ENCODE measurements around the gene NANP. TPM values are rescaled to one million over a fixed set of nuclear protein-coding genes. Genes with fewer than 3 reads are reported as not detected.
A peak's percentile ranks its signal among the peaks of the same experiment; 100 is the strongest.
"Not testable (repeated sequence)": the region's sequence is repeated elsewhere in the genome, so short reads cannot be mapped to it uniquely, and the experiment has no call there.

Gene NANP
- total and polyA plus RNA-seq, 2 donors = 2.9 to 3.7 TPM

GRCh38 chr20:25601659-25602058 is 22.2 kb downstream of the NANP start:
- WGBS = 70% methylated on average over 2 of the region's 2 CpGs
- no peaks in the 10 kb centered on the region for H3K4me1 ChIP-seq (ENCODE audit: control insufficient read depth in 2 of 2, insufficient read depth in 2 of 2, low read length in 2 of 2)
- no peak overlapping the region for H3K27ac ChIP-seq (ENCODE audit: low read depth in 1 of 2, low read length in 1 of 2)
- H3K4me3 ChIP-seq (ENCODE audit: low read length in 2 of 2) = no peak overlapping the region
- no peaks in the 10 kb centered on the region for H3K36me3 ChIP-seq (ENCODE audit: control insufficient read depth in 2 of 2, insufficient read depth in 2 of 2, low read length in 1 of 2)
- no peak for DNase-seq (ENCODE audit: low read depth in 6 of 9, low spot score in 9 of 9)
- H3K27me3 ChIP-seq (ENCODE audit: control insufficient read depth in 2 of 2, insufficient read depth in 1 of 2, low read length in 1 of 2) = no peaks in the 10 kb centered on the region
- H3K9me3 ChIP-seq (ENCODE audit: control insufficient read depth in 2 of 2, insufficient read depth in 1 of 2, low read length in 1 of 2) = no peaks in the 10 kb centered on the region

- Histone ChIP-seq H3K9me3 (ENCODE audit: control insufficient read depth in 2 of 2, insufficient read depth in 1 of 2, low read length in 1 of 2) (no peaks in the 10 kb centered on the region), H3K4me1 (ENCODE audit: control insufficient read depth in 2 of 2, insufficient read depth in 2 of 2, low read length in 2 of 2) (no peaks in the 10 kb centered on the region), H3K27me3 (ENCODE audit: control insufficient read depth in 2 of 2, insufficient read depth in 1 of 2, low read length in 1 of 2) (no peaks in the 10 kb centered on the region), H3K27ac (ENCODE audit: low read depth in 1 of 2, low read length in 1 of 2) (no peak overlapping the region), H3K36me3 (ENCODE audit: control insufficient read depth in 2 of 2, insufficient read depth in 2 of 2, low read length in 1 of 2) (no peaks in the 10 kb centered on the region), H3K4me3 (ENCODE audit: low read length in 2 of 2) (no peak overlapping the region)
- DNase-seq (ENCODE audit: low read depth in 6 of 9, low spot score in 9 of 9) = no peak
- 91% methylated on average over 10 of the region's 10 CpGs for WGBS
These were observed 23.2 kb downstream of the NANP start for GRCh38 chr20:25600632-25601031.

GRCh38 chr20:25592135-25592852 is 31.5 kb downstream of the NANP start:
- peaks cover 4 to 14% of the 10 kb centered on the region in 2 donors for H3K4me1 ChIP-seq (ENCODE audit: control insufficient read depth in 2 of 2, insufficient read depth in 2 of 2, low read length in 2 of 2)
- no peaks in the 10 kb centered on the region for H3K36me3 ChIP-seq (ENCODE audit: control insufficient read depth in 2 of 2, insufficient read depth in 2 of 2, low read length in 1 of 2)
- no peaks in the 10 kb centered on the region for H3K9me3 ChIP-seq (ENCODE audit: control insufficient read depth in 2 of 2, insufficient read depth in 1 of 2, low read length in 1 of 2)
- H3K4me3 ChIP-seq (ENCODE audit: low read length in 2 of 2) = no peak overlapping the region
- 51% methylated on average over 9 of the region's 9 CpGs for WGBS
- peak overlapping the region in 1 of 2 donors; percentile 3 for H3K27ac ChIP-seq (ENCODE audit: low read depth in 1 of 2, low read length in 1 of 2)
- H3K27me3 ChIP-seq (ENCODE audit: control insufficient read depth in 2 of 2, insufficient read depth in 1 of 2, low read length in 1 of 2) = no peaks in the 10 kb centered on the region
- peak in 1 of 9 donors; percentile 17 for DNase-seq (ENCODE audit: low read depth in 6 of 9, low spot score in 9 of 9)

DNA sequence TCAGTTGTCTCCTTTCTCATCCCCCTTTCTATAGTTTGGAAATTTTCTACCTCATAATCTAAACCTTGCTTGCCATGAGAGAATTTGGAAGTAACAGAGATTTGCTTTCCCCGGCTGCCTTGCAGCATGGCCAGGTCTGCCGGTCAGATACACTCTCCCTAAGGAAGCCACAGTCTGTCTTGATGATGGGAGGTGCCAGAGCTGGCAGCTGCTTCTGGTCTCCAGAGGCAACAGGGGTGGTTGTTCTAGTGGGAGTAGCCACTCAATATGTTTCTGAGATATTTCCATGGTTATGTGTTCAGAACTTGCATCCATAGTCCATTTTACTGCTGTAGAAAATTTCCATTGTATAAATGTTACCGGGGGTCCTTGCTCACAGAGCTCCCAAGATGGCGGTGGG is 33.0 kb downstream of the NANP start:
- H3K27ac ChIP-seq (ENCODE audit: low read depth in 1 of 2, low read length in 1 of 2); H3K9me3 ChIP-seq (ENCODE audit: control insufficient read depth in 2 of 2, insufficient read depth in 1 of 2, low read length in 1 of 2); H3K4me3 ChIP-seq (ENCODE audit: low read length in 2 of 2); DNase-seq (ENCODE audit: low read depth in 6 of 9, low spot score in 9 of 9); H3K27me3 ChIP-seq (ENCODE audit: control insufficient read depth in 2 of 2, insufficient read depth in 1 of 2, low read length in 1 of 2); H3K36me3 ChIP-seq (ENCODE audit: control insufficient read depth in 2 of 2, insufficient read depth in 2 of 2, low read length in 1 of 2): not testable (repeated sequence)
- peaks cover 5 to 14% of the 10 kb centered on the region in 2 donors for H3K4me1 ChIP-seq (ENCODE audit: control insufficient read depth in 2 of 2, insufficient read depth in 2 of 2, low read length in 2 of 2)
- WGBS = 95% methylated on average over 4 of the region's 4 CpGs

- 98% methylated on average over 7 of the region's 7 CpGs for WGBS
- Histone ChIP-seq H3K4me3 (ENCODE audit: low read length in 2 of 2) (no peak overlapping the region), H3K36me3 (ENCODE audit: control insufficient read depth in 2 of 2, insufficient read depth in 2 of 2, low read length in 1 of 2) (no peaks in the 10 kb centered on the region), H3K9me3 (ENCODE audit: control insufficient read depth in 2 of 2, insufficient read depth in 1 of 2, low read length in 1 of 2) (no peaks in the 10 kb centered on the region), H3K27me3 (ENCODE audit: control insufficient read depth in 2 of 2, insufficient read depth in 1 of 2, low read length in 1 of 2) (peaks cover 0 to 12% of the 10 kb centered on the region in 2 donors), H3K27ac (ENCODE audit: low read depth in 1 of 2, low read length in 1 of 2) (no peak overlapping the region), H3K4me1 (ENCODE audit: control insufficient read depth in 2 of 2, insufficient read depth in 2 of 2, low read length in 2 of 2) (peaks cover 13 to 25% of the 10 kb centered on the region in 2 donors)
- DNase-seq (ENCODE audit: low read depth in 6 of 9, low spot score in 9 of 9) = no peak
These were observed 35.3 kb downstream of the NANP start for GRCh38 chr20:25588491-25588890.

DNA sequence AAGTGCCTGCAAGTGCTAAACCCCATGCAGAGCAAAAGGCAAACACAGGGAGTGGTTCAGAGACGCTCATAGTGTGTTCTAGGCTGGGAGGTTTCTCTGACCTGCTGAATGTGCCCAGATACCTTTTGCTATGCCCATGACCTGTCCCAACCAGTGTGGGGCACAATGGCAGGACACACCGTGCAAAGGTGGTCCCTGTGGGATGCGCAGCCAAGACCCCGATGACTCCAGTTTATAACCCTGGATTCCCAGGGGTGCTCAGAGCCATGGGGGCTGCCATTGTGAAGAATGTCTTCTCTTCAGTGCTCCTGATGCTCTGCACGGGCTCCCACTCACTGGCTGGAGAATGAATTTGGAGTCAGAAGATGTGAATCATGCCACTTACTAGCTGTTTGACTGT is 36.3 kb downstream of the NANP start:
- H3K9me3 ChIP-seq (ENCODE audit: control insufficient read depth in 2 of 2, insufficient read depth in 1 of 2, low read length in 1 of 2) = no peaks in the 10 kb centered on the region
- H3K4me3 ChIP-seq (ENCODE audit: low read length in 2 of 2) = no peak overlapping the region
- peaks cover 0 to 12% of the 10 kb centered on the region in 2 donors for H3K27me3 ChIP-seq (ENCODE audit: control insufficient read depth in 2 of 2, insufficient read depth in 1 of 2, low read length in 1 of 2)
- H3K36me3 ChIP-seq (ENCODE audit: control insufficient read depth in 2 of 2, insufficient read depth in 2 of 2, low read length in 1 of 2) = no peaks in the 10 kb centered on the region
- DNase-seq (ENCODE audit: low read depth in 6 of 9, low spot score in 9 of 9) = no peak
- H3K4me1 ChIP-seq (ENCODE audit: control insufficient read depth in 2 of 2, insufficient read depth in 2 of 2, low read length in 2 of 2) = peaks cover 13 to 19% of the 10 kb centered on the region in 2 donors
- no peak overlapping the region for H3K27ac ChIP-seq (ENCODE audit: low read depth in 1 of 2, low read length in 1 of 2)
- 97% methylated on average over 5 of the region's 5 CpGs for WGBS

DNA sequence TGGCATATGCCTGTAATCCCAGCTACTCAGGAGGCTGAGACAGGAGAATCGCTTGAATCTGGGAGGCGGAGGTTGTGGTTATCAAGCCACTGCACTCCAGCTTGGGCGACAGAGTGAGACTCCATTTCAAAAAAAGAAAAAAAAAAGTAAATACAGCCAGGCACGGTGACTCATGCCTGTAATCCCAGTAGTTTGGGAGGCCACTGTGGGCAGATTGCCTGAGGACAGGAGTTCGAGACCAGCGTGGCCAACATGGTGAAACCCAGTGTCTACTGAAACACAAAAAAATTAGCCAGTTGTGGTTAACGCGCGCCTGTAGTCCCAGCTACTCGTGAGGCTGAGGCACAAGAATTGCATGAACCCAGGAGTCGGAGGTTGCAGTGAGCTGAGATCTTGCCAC is 36.9 kb downstream of the NANP start:
- no peaks in the 10 kb centered on the region for H3K36me3 ChIP-seq (ENCODE audit: control insufficient read depth in 2 of 2, insufficient read depth in 2 of 2, low read length in 1 of 2)
- H3K4me3 ChIP-seq (ENCODE audit: low read length in 2 of 2) = no peak overlapping the region
- no peak overlapping the region for H3K27ac ChIP-seq (ENCODE audit: low read depth in 1 of 2, low read length in 1 of 2)
- DNase-seq (ENCODE audit: low read depth in 6 of 9, low spot score in 9 of 9) = no peak
- peaks cover 12 to 15% of the 10 kb centered on the region in 2 donors for H3K4me1 ChIP-seq (ENCODE audit: control insufficient read depth in 2 of 2, insufficient read depth in 2 of 2, low read length in 2 of 2)
- peaks cover 0 to 12% of the 10 kb centered on the region in 2 donors for H3K27me3 ChIP-seq (ENCODE audit: control insufficient read depth in 2 of 2, insufficient read depth in 1 of 2, low read length in 1 of 2)
- no peaks in the 10 kb centered on the region for H3K9me3 ChIP-seq (ENCODE audit: control insufficient read depth in 2 of 2, insufficient read depth in 1 of 2, low read length in 1 of 2)
- WGBS = 95% methylated on average over 11 of the region's 11 CpGs

DNA sequence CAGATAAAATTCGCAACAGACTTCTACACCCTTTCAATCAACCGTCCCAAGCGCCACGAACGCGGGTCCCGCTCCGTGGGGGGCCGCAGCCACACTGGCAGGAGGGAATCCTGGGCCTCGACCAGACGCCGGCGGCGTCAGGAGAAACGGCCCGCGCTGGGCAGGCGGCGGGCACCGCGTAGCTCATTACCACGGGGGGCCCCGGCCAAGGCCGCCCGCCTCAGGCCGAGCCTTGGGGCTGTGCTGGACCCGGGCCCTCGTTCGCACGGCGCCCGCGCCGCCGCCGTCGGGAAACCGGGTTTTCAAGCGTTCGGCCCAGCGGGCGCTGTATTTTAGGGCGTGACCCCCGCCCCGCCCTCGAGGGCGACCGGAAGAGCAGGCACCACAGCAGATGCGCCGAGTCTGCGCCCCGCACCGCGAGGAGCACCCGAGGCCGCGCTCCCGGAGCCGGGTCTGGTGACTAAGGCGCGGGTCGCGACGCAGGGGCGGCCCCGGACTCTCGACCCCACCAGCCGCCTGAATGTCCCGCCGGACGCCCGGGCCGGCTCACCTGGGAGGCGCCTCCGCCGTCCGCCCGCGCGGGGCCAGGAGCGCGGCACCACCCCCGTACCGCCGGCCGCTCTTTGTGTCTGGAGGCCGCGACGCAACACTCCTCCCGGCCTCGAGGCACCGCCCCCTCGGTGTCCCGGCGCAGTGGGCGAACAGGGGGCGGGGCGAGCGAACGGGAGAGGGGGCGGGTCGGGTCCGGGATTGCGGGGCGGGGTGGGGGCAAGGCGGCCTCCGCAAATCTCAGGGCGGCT is 38.7 kb downstream of the NANP start, which contains the start of gene NINL:
Gene NINL (minus strand): TSS at position 627 of the 800 bp plus-strand sequence. CDS start 58,944 bp downstream, outside the sequence.
- Histone ChIP-seq H3K9me3 (ENCODE audit: control insufficient read depth in 2 of 2, insufficient read depth in 1 of 2, low read length in 1 of 2) (no peaks in the 10 kb centered on the region), H3K4me3 (ENCODE audit: low read length in 2 of 2) (peak within 1 kb of the TSS; percentile 44 to 90), H3K4me1 (ENCODE audit: control insufficient read depth in 2 of 2, insufficient read depth in 2 of 2, low read length in 2 of 2) (peaks cover 9 to 12% of the 10 kb centered on the region in 2 donors), H3K27ac (ENCODE audit: low read depth in 1 of 2, low read length in 1 of 2) (peak within 1 kb of the TSS in 1 of 2 donors; percentile 59), H3K27me3 (ENCODE audit: control insufficient read depth in 2 of 2, insufficient read depth in 1 of 2, low read length in 1 of 2) (peaks cover 0 to 12% of the 10 kb centered on the region in 2 donors), H3K36me3 (ENCODE audit: control insufficient read depth in 2 of 2, insufficient read depth in 2 of 2, low read length in 1 of 2) (no peaks in the 10 kb centered on the region)
- peak in 6 of 9 donors; percentile 49 to 80 (median 63) for DNase-seq (ENCODE audit: low read depth in 6 of 9, low spot score in 9 of 9)
- WGBS = 2% methylated on average over 108 of the region's 108 CpGs

DNA sequence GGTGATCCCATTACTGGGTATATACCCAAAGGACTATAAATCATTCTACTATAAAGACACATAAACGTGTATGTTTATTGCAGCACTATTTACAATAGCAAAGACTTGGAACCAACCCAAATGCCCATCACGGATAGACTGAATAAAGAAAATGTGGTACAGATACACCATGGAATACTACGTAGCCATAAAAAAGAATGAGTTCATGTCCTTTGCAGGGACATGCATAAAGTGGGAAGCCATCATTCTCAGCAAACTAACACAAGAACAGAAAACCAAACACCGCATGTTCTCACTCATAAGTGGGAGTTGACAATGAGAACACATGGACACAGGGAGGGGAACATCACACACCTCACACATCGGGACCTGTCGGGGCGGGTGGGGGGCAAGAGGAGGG is 40.2 kb downstream of the NANP start:
- H3K27me3 ChIP-seq (ENCODE audit: control insufficient read depth in 2 of 2, insufficient read depth in 1 of 2, low read length in 1 of 2) = peaks cover 0 to 12% of the 10 kb centered on the region in 2 donors
- not testable (repeated sequence) for H3K36me3 ChIP-seq (ENCODE audit: control insufficient read depth in 2 of 2, insufficient read depth in 2 of 2, low read length in 1 of 2); H3K27ac ChIP-seq (ENCODE audit: low read depth in 1 of 2, low read length in 1 of 2); H3K4me3 ChIP-seq (ENCODE audit: low read length in 2 of 2); DNase-seq (ENCODE audit: low read depth in 6 of 9, low spot score in 9 of 9); H3K9me3 ChIP-seq (ENCODE audit: control insufficient read depth in 2 of 2, insufficient read depth in 1 of 2, low read length in 1 of 2)
- WGBS = 96% methylated on average over 7 of the region's 7 CpGs
- H3K4me1 ChIP-seq (ENCODE audit: control insufficient read depth in 2 of 2, insufficient read depth in 2 of 2, low read length in 2 of 2) = peaks cover 9 to 16% of the 10 kb centered on the region in 2 donors

All from thymus (tissue), 11 donors.